NCI-H2227 treated with DMSO at 0.1 percent for 48 hours (cell line): ENCODE data around the gene HOXC9.

Experiments
- DNase-seq: peaks from one replicate; lab custom pipeline; 2025; lab: John Stamatoyannopoulos, UW

The HOXC9 gene

DNA sequence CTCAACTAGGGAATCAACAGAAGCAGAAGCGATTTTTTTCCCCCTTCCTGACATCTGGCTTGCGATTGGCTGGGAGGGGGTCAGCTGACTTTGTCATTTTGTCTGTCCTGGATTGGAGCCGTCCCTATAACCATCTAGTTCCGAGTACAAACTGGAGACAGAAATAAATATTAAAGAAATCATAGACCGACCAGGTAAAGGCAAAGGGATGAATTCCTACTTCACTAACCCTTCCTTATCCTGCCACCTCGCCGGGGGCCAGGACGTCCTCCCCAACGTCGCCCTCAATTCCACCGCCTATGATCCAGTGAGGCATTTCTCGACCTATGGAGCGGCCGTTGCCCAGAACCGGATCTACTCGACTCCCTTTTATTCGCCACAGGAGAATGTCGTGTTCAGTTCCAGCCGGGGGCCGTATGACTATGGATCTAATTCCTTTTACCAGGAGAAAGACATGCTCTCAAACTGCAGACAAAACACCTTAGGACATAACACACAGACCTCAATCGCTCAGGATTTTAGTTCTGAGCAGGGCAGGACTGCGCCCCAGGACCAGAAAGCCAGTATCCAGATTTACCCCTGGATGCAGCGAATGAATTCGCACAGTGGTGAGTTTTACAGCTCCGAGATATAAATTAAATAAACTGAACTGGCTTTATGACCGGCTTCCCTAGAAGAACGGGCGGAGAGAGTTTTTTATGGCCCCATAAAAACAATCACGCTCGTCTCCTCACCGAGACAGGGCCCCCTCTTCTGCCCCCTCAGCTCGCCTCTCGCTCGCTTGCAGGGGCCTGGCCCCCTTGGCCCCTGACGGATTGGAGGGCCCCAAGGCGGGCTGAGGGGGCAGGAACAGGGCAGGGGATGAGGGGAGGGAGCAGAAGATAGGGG is 28.6 kb downstream of the HOXC9 start, which contains the start of gene HOXC6:
Gene HOXC6, plus strand, starts transcription at position 127 of the 888 bp plus-strand sequence. Its CDS starts 82 bp downstream, at position 209.
- peak; percentile 12 for DNase-seq

DNA sequence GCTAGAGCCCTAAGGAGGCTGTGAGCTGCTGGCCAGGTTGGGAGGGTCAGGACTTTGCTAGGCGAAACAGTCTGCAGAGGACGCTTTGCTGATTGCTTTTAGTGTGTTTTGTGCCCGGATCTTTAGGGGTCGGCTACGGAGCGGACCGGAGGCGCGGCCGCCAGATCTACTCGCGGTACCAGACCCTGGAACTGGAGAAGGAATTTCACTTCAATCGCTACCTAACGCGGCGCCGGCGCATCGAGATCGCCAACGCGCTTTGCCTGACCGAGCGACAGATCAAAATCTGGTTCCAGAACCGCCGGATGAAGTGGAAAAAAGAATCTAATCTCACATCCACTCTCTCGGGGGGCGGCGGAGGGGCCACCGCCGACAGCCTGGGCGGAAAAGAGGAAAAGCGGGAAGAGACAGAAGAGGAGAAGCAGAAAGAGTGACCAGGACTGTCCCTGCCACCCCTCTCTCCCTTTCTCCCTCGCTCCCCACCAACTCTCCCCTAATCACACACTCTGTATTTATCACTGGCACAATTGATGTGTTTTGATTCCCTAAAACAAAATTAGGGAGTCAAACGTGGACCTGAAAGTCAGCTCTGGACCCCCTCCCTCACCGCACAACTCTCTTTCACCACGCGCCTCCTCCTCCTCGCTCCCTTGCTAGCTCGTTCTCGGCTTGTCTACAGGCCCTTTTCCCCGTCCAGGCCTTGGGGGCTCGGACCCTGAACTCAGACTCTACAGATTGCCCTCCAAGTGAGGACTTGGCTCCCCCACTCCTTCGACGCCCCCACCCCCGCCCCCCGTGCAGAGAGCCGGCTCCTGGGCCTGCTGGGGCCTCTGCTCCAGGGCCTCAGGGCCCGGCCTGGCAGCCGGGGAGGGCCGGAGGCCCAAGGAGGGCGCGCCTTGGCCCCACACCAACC is 29.8 kb downstream of the HOXC9 start:
- DNase-seq: no peak

DNA sequence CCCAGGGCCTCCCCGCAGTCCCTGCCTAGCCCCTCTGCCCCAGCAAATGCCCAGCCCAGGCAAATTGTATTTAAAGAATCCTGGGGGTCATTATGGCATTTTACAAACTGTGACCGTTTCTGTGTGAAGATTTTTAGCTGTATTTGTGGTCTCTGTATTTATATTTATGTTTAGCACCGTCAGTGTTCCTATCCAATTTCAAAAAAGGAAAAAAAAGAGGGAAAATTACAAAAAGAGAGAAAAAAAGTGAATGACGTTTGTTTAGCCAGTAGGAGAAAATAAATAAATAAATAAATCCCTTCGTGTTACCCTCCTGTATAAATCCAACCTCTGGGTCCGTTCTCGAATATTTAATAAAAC is 30.5 kb downstream of the HOXC9 start:
- DNase-seq: no peak

GRCh38 chr12:54030889-54031471 is 31.0 kb downstream of the HOXC9 start:
- no peak for DNase-seq

- no peak for DNase-seq
These were observed 31.5 kb downstream of the HOXC9 start for GRCh38 chr12:54031480-54031879.

GRCh38 chr12:54032086-54032619 is 32.2 kb downstream of the HOXC9 start:
- DNase-seq: no peak

DNA sequence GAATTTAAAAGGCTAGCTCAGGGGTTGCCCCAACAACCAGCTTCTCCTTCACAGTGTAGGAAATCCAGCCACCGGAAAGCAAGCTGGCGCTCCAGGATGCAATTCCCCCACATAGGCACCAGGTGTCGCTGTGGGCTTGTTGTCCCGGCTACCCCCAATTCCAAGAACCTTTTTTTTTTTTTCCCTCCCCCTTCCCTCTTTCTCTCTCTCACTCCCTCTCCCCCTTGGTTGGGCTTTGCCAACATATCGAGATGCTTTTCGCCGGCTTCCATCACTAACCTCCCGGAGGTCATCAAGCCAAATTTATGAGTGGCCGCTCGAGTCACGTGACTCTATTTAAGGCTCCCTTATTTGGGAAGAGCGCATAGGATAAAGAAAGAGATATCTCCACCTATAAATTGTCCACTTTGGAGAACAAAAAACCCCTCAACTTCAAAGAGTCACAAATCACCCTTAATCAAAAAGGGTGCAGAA is 32.7 kb downstream of the HOXC9 start, which contains the start of gene HOXC5:
Gene HOXC5, plus strand, starts transcription at position 424 of the 474 bp plus-strand sequence. CDS start 73 bp downstream, outside the sequence.
- peak; percentile 69 for DNase-seq

GRCh38 chr12:54033106-54033979 is 33.4 kb downstream of the HOXC9 start:
- DNase-seq: peak; percentile 7

- no peak for DNase-seq
These were observed 34.2 kb downstream of the HOXC9 start for GRCh38 chr12:54033980-54034784.

DNA sequence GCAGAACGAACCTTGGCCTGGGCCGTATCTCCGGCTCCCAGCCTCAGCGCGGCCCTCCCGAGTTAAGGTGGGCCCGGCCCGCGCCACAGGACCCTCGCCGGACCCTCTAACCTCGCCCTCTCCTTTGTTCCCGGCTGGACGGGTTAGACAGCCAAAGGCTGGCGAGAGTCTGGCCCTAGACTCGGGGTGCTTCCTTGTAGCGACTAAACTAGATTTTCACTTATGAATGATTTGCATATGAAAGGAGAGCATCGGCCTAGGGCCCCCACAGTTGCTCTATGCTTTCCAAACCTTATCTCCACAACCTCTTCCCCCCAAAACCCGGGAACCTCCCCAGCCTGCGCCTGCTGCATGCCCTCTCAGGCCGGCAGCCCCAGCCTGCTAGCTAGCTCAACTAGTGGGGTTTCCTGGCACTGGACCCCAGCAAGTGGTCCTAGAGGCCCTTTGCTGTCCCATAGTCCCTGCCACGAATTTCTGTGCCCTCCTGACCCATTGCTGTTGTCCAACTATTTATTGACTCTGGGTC is 34.9 kb downstream of the HOXC9 start:
- no peak for DNase-seq

GRCh38 chr12:54035568-54036264 is 35.8 kb downstream of the HOXC9 start:
- no peak for DNase-seq

DNA sequence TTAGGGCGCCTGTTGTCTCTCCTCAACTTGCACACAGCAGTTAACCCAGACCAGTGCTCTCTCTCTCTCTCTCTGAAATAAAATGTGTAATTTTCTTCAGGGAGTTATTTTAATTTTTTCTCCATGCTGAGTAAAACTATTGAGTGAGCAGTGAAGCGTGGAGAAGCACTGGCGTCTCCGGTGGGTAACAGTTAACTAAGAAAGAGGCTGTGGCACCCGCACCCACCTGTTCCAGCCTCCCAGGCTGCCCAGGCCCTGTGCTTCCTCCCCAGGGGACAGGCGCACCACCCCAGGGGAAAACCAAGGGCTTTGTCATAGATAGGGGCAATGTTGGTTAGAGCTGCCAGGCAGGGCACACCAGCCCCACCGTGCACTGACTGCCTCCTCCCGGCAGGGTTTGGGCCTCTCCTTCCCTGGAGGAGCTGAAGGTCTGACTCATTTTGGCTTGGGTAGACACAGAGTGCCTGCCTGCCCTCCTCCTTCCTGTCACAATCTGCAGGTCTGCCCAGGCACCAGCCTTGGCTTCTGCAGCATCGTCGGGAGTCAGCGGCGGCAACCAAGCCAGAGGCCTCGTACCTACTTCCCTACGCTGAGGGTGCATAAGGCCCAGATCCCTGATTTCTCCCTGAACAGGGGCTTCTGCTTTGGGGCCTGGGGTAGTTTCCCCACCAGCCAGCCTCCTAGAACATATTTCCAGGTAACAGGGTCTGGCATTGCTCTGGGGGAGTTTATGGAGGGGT is 36.8 kb downstream of the HOXC9 start:
- DNase-seq: no peak

- no peak for DNase-seq
These were observed 37.7 kb downstream of the HOXC9 start for GRCh38 chr12:54037360-54038283.

DNA sequence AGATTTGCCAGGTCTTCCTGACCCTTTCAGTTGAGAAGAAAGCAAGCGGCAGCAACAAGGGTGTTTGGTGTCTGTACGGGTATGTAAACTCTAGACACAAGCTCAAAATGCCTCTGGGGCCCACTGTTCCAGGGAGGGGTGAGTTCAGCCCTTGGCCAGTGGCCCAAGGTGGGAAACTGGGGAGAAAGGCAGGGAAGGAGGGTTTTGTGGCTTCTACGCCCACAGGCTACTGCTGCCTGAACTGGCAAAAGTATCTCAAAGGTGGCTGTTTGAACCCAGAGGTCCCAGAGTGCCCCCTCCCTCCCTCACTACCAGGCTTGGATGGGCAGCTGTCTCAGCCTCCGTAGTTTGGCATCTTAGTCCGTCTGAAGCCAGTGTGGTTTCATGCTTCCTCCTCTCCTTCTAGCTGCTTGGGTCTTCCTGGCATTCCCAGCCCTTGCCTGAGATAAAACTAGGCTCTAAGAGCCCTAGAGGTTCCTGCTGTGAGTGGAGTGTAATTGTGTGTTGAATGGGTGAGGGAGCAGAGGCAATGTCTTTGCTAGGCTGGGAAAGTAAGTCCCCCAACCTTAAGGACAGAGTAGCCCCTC is 38.4 kb downstream of the HOXC9 start:
- DNase-seq: no peak

DNA sequence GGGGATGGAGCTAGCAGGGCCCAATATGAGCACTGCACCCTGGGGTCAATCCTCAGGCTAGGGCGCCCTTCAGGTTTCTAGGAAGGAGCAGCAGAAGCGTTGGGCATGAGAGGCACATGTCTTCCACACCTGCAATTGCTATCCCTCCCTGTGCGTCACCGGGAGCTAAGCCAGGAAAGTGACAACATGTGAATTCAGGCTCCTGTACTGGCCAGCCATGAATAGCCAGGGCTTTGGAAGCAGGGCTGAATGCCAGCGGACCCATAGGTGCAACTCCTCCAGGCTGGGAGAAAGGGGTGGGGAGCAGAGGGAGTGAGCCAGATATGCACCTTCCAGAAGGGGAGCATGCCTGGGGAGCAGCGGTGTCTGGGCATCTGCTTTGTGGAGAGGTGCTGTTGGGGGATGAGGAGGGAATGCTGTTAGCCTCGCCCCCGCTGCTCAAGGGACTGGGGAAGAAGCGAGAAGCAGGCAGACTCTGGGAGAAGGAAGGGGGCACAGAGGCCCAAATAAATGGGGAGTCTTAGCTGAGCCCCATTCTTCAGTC is 39.0 kb downstream of the HOXC9 start:
- DNase-seq: no peak

DNA sequence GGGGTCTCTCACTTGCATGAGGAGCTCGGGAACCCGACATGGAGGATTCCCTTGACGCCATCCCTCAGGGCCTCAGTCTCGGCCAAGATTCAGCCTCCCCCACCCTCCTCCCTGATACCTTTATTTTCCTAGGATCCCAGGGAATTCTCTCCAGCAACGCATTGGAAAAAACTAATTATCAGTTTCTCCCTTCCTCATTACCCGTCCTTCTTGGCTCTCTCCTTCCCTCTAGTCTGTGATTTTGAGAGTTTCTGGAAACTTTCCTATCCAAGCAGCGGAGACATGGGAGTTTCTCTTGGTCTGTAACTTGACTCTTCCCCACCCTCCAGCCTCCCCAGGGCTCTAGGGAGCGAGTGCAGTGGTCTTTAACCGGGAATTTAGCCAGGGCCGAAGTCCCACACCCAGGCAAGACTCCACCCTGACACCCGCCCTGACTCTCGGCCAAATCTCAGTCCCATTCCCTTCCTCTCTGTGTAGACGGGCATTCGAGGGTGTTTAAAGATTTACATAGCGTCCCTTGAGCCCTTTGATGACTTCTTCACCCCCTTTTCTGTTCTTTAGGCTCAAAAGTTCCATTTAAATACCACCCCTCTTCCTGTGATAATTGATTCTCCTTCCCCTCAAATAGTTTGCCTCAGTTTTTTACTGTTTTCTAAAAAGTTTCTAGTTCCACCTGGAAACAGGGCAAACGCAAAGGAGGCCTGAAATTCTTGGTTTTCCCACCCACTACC is 39.6 kb downstream of the HOXC9 start:
- DNase-seq: no peak
